Astrocyte (in vitro differentiated cells and primary cell): ENCODE measurements around the gene COL6A3. TPM values are rescaled to one million over a fixed set of nuclear protein-coding genes. Genes with fewer than 3 reads are reported as not detected.

ENCODE experiments used
- DNase-seq: peaks from one replicate; pipeline ENCODE4 v3.0.0-alpha.2; 2010; ENCODE audit warnings: low read depth
- FAIRE-seq: peaks from 2 replicates; lab custom pipeline; 2011; peaks lifted over from hg19 to GRCh38; lab: Jason Lieb, UNC
- H2AFZ ChIP-seq: 2 replicates; pipeline ENCODE4 v1.6.0; 2012; ENCODE audit warnings: low read depth, low read length, inconsistent platforms
- H3K27ac ChIP-seq: 2 replicates; pipeline ENCODE4 v1.5.1; 2011; ENCODE audit warnings: low read depth, low read length, inconsistent platforms
- H3K27me3 ChIP-seq: 2 replicates; pipeline ENCODE4 v1.6.0; 2011; ENCODE audit warnings: low read length, inconsistent platforms; ENCODE audit not compliant: insufficient read depth
- H3K36me3 ChIP-seq: 2 replicates; pipeline ENCODE4 v1.5.1; 2011; ENCODE audit warnings: low read length, inconsistent platforms; ENCODE audit not compliant: insufficient read depth
- H3K4me1 ChIP-seq: 2 replicates; pipeline ENCODE4 v1.5.1; 2011; ENCODE audit warnings: low read length, inconsistent platforms; ENCODE audit not compliant: insufficient read depth
- H3K4me2 ChIP-seq: 2 replicates; pipeline ENCODE4 v1.6.0; 2012; ENCODE audit warnings: low read length, inconsistent platforms
- H3K4me3 ChIP-seq: 2 replicates; pipeline ENCODE4 v1.5.1; 2011; ENCODE audit warnings: low read depth, mild to moderate bottlenecking, low read length, inconsistent platforms; ENCODE audit not compliant: insufficient read depth
- H3K79me2 ChIP-seq: 2 replicates; pipeline ENCODE4 v1.6.0; 2012; ENCODE audit warnings: mild to moderate bottlenecking, low read length, inconsistent platforms; ENCODE audit not compliant: insufficient read depth
- H3K9ac ChIP-seq: 2 replicates; pipeline ENCODE4 v1.6.0; 2012; ENCODE audit warnings: mild to moderate bottlenecking, low read length, inconsistent platforms
- H3K9me3 ChIP-seq: 2 replicates; pipeline ENCODE4 v1.5.1; 2012; ENCODE audit warnings: low read depth, mild to moderate bottlenecking, low read length, inconsistent platforms; ENCODE audit not compliant: insufficient read depth
- H4K20me1 ChIP-seq: 2 replicates; pipeline ENCODE4 v1.6.0; 2012; ENCODE audit warnings: low read length, inconsistent platforms; ENCODE audit not compliant: insufficient read depth
- H3K27ac Mint-ChIP-seq: one replicate; pipeline ENCODE4 v1.8.0; 2021; ENCODE audit warnings: mild to moderate bottlenecking, mixed read lengths; ENCODE audit not compliant: unreplicated experiment
- H3K27me3 Mint-ChIP-seq: one replicate; pipeline ENCODE4 v1.8.0; 2021; ENCODE audit warnings: low read depth, mixed read lengths; ENCODE audit not compliant: unreplicated experiment
- H3K36me3 Mint-ChIP-seq: one replicate; pipeline ENCODE4 v1.8.0; 2021; ENCODE audit warnings: low read depth, mixed read lengths; ENCODE audit not compliant: unreplicated experiment
- H3K4me1 Mint-ChIP-seq: one replicate; pipeline ENCODE4 v1.8.0; 2021; ENCODE audit warnings: low read depth, mixed read lengths; ENCODE audit not compliant: unreplicated experiment
- H3K4me3 Mint-ChIP-seq: one replicate; pipeline ENCODE4 v1.8.0; 2021; ENCODE audit warnings: mild to moderate bottlenecking, moderate library complexity, mixed read lengths; ENCODE audit not compliant: unreplicated experiment
- H3K9me3 Mint-ChIP-seq: one replicate; pipeline ENCODE4 v1.8.0; 2021; ENCODE audit warnings: mild to moderate bottlenecking, mixed read lengths; ENCODE audit not compliant: unreplicated experiment
- CTCF ChIP-seq: IDR thresholded peaks from 2 replicates; pipeline ENCODE4 v1.5.1; 2011; ENCODE audit warnings: low read depth, mild to moderate bottlenecking, inconsistent platforms, low read length, moderate library complexity; ENCODE audit not compliant: insufficient read depth
- EZH2 ChIP-seq: IDR thresholded peaks from 2 replicates; pipeline ENCODE4 v1.6.1; 2012; ENCODE audit warnings: mild to moderate bottlenecking, low read length, inconsistent platforms; ENCODE audit not compliant: insufficient read depth
- total RNA-seq: library from RNA; stranded (reverse); gene quantifications from 2 replicates; pipeline ENCODE4 v1.2.1, GENCODE V29; 2021

The COL6A3 gene
- total RNA-seq, 1 donor from 2014 or later = 200 TPM

GRCh38 chr2:237433920-237434676 is 20.1 kb upstream of the COL6A3 start:
- TF ChIP-seq EZH2 (no peak), CTCF (no peak)
- Mint-ChIP-seq H3K27me3 (no peaks in the 10 kb centered on the region), H3K27ac (peak overlapping the region; percentile 100), H3K36me3 (no peaks in the 10 kb centered on the region), H3K9me3 (no peaks in the 10 kb centered on the region), H3K4me3 (peak overlapping the region; percentile 81), H3K4me1 (peaks cover 56% of the 10 kb centered on the region)
- peak overlapping the region; percentile 98 for H3K27ac ChIP-seq
- FAIRE-seq = peak; percentile 17
- no peak overlapping the region for H2AFZ ChIP-seq
- no peaks in the 10 kb centered on the region for H3K9me3 ChIP-seq
- DNase-seq = no peak
- H3K79me2 ChIP-seq = peaks cover 11% of the 10 kb centered on the region
- H3K4me3 ChIP-seq = peak overlapping the region; percentile 60
- no peaks in the 10 kb centered on the region for H3K27me3 ChIP-seq
- peaks cover 57% of the 10 kb centered on the region for H3K4me1 ChIP-seq
- peak overlapping the region; percentile 81 for H3K4me2 ChIP-seq
- H3K36me3 ChIP-seq = peaks cover under 1% of the 10 kb centered on the region
- H4K20me1 ChIP-seq = no peaks in the 10 kb centered on the region
- peak overlapping the region; percentile 82 for H3K9ac ChIP-seq

DNA sequence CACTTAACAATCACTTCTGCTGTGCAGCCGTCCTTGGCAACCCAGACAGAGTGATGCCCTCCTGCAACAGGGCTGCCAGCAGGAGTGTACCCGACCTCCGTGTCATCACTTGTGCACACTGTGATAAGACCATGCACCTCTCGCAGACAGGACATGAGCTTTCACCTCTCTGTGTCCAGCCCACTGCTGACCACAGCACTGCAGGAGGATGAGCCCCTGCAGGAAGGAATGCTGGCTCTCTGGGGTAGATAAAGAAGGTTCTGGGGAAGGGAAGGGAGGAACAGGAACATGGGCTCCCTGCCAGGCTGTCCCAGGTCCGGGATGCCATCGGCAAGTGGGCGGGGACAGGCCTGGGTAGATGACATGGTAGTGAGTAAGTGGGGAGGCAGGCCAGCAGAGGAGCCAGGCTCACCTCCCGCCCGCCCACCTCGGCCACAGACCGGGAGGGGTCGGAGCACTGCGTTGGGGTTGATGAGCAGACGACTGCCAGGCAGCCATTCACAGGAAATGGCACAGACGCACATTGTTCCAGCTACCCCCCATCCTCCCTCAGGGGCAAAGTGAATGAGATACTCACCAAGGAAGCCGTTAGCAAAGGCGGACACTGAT is 18.6 kb upstream of the COL6A3 start:
- Histone ChIP-seq H3K9me3 (no peaks in the 10 kb centered on the region), H3K27me3 (no peaks in the 10 kb centered on the region), H4K20me1 (no peaks in the 10 kb centered on the region), H3K4me3 (peak overlapping the region; percentile 60), H3K36me3 (peaks cover 8% of the 10 kb centered on the region), H3K27ac (peak overlapping the region; percentile 98), H2AFZ (no peak overlapping the region), H3K4me1 (peaks cover 49% of the 10 kb centered on the region), H3K9ac (peak overlapping the region; percentile 82), H3K79me2 (peaks cover 17% of the 10 kb centered on the region), H3K4me2 (peak overlapping the region; percentile 81)
- Mint-ChIP-seq H3K27me3 (no peaks in the 10 kb centered on the region), H3K4me1 (peaks cover 49% of the 10 kb centered on the region), H3K27ac (peak overlapping the region; percentile 100), H3K4me3 (no peak overlapping the region), H3K9me3 (peaks cover 6% of the 10 kb centered on the region), H3K36me3 (peaks cover 5% of the 10 kb centered on the region)
- TF ChIP-seq EZH2 = no peak
- TF ChIP-seq CTCF = peak; percentile 36
- FAIRE-seq = peak; percentile 9
- peak; percentile 97 for DNase-seq

GRCh38 chr2:237431837-237432236 is 17.9 kb upstream of the COL6A3 start:
- peak; percentile 50 for FAIRE-seq
- H3K9me3 Mint-ChIP-seq = peaks cover 8% of the 10 kb centered on the region

More at GRCh38 chr2:237431837-237432236, 17.9 kb upstream of the COL6A3 start:
- H3K27ac Mint-ChIP-seq = peak overlapping the region; percentile 100
- DNase-seq = peak; percentile 70
- H3K36me3 ChIP-seq = peaks cover 8% of the 10 kb centered on the region
- no peaks in the 10 kb centered on the region for H3K27me3 Mint-ChIP-seq
- peak overlapping the region; percentile 98 for H3K27ac ChIP-seq
- no peak overlapping the region for H2AFZ ChIP-seq
- peaks cover 18% of the 10 kb centered on the region for H3K79me2 ChIP-seq
- H3K4me3 ChIP-seq = peak overlapping the region; percentile 25
- no peaks in the 10 kb centered on the region for H3K27me3 ChIP-seq
- H3K36me3 Mint-ChIP-seq = peaks cover 5% of the 10 kb centered on the region
- TF ChIP-seq CTCF (no peak), EZH2 (no peak)
- no peak overlapping the region for H3K4me3 Mint-ChIP-seq
- H3K4me1 ChIP-seq = peaks cover 49% of the 10 kb centered on the region
- H3K9ac ChIP-seq = peak overlapping the region; percentile 82
- H4K20me1 ChIP-seq = no peaks in the 10 kb centered on the region
- no peaks in the 10 kb centered on the region for H3K9me3 ChIP-seq
- H3K4me1 Mint-ChIP-seq = peaks cover 49% of the 10 kb centered on the region
- peak overlapping the region; percentile 81 for H3K4me2 ChIP-seq
